NCI-H1048 (cell line): ENCODE measurements around the gene PIAS1.

ENCODE experiments used
- DNase-seq: peaks from one replicate; lab custom pipeline; 2025; lab: John Stamatoyannopoulos, UW

The PIAS1 gene

DNA sequence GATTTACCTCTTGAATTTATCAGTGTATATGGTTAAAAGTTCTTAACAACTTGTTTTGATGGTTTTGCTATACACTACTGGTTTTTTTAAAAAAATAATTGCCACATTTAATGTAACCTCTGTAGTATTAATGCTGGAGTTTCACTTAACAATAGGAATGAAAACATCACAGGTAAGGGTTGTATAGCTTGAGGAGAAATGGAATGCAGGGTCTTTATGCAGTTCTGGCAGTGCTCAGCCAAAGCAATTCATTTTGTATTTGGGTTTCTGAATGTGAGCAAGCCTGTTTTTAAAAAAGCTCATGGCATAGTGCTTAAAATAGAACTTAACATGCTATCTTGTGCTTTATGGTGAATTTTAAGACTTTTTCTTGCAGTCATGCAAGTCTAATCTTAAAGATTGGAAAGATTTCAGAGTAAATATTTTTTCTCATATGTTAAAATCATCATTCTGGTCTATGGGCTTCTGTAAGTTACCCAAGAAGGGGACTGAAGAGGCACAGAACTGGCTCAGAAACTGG is 8.9 kb downstream of the PIAS1 start:
- DNase-seq: no peak

DNA sequence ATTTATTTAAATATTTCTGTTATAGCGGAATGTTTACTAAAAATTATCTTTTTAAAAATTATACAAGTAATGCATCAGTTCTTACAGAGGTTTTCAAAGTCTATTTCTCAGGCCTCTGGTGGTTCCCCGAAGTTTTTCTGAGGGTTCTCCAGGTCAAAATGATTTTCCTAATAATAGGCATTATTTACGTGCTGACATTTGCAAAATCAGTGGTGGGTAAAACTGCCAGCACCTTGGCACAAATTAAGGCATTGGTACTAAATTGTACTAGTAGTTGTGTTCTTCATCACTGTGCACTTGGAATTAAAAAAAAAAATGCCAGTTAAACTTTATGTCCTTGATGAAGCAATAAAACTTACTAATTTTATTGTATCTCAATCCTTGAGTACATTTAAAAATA is 9.5 kb downstream of the PIAS1 start:
- no peak for DNase-seq

DNA sequence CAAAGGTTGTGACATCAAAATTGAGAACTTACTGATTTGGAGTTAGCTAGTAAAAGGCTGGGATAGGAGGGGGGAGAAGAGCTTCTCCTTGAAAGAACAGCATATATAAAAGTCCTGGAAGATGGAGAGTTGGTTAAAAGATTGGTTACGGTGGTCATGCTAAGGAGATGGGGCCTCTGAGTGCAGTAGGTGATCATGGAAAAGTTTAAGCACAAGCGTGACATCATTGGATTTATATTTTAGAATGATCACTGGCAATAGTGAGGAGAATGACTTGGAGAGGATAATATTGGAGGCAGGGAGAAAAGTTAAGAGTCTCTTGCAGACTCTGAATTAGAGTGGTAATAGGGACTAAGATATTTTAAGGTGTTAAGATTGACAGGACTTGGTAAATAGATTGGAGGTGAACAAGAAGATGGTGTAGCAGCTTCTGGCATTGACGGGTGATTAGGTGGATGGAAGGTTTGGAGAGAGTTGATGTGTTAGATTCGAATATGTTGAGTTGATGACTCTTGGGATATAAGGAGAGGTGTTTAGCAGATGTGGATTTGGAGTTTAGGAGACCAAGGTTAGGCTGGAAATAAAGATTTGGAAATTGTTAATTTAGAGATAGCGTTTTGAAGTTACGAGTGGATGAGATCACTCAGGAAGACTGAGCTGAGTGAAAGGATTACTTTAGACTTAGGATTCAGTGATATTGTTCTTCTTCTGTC is 19.6 kb downstream of the PIAS1 start:
- DNase-seq: no peak

DNA sequence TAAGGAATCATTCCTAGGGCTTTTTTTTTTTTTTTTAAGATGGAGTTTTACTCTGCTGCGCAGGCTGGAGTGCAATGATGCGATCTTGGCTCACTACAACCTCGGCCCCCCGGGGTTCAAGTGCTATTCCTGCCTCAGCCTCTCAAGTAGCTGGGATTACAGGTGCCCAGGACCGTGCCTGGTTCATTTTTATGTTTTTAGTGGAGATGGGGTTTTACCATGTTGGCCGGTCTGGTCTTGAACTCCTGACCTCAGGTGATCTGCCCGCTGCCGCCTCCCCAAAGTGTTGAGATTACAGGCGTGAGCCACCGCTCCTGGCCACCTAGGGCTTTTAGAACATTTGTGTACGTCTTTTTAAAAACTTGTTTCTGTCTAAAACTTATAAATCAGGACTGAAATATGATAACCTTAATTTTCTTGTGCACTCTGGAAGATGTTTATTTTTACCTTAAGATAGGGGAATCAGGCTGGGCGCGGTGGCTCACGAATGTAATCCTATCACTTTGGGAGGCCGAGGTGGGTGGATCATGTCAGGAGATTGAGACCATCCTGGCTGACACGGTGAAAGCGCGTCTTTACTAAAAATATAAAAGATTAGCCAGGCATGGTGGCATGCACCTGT is 21.8 kb downstream of the PIAS1 start:
- DNase-seq: no peak

DNA sequence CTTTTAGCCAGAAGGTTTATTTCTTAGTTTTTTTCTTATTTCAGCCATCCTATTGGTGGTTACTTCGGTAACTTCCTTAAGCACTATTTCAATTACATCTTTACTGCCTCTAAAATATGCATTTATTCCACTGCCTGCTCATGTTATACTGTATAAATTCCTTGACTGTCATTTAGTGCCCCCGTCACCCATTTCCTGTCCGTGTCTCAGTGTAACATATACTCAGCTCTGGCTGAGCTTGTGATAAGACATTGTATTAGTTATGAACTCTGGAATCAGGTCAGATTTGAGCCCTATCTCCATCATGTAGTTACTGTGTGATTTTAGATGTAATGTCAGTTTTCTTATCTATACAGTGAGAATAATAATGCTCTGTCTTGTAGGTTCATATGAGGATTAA is 24.2 kb downstream of the PIAS1 start:
- DNase-seq: no peak

DNA sequence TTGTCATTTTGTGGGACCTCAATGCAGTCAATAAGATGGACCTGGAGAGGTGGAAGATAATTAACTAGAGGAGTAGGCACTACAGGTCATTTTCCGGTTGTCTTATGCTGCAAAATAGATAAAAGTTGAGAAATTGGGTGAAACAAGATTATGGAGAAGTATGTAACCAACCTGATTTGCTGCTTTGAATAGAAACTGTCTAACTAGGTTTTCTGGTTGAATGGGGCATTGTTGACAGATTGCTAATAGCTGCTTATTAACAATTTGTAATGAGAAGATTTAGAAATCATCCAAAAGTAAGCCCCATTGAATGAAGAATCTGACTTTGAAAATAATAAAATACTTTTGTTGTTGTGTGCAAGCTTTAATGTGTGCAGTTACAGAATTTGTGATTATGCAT is 26.2 kb downstream of the PIAS1 start:
- DNase-seq: no peak

DNA sequence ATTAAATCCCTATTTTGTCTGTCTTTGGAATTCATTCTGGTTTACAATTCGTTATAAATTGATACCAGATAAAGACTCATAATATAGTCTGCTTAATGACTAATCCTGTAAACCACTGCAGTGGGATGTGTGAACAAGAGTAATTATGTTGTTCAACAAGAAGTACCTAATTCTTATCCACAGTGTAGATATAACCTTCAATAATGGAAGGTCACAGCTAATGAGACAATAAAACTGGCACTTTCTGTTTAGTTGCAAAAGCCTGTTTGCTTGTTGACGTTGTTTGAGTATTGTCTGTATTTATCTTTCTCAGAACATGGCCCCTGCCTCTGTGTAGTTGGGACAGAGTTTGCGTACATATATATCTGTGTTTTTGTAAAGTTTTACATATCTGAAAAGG is 26.7 kb downstream of the PIAS1 start:
- no peak for DNase-seq

DNA sequence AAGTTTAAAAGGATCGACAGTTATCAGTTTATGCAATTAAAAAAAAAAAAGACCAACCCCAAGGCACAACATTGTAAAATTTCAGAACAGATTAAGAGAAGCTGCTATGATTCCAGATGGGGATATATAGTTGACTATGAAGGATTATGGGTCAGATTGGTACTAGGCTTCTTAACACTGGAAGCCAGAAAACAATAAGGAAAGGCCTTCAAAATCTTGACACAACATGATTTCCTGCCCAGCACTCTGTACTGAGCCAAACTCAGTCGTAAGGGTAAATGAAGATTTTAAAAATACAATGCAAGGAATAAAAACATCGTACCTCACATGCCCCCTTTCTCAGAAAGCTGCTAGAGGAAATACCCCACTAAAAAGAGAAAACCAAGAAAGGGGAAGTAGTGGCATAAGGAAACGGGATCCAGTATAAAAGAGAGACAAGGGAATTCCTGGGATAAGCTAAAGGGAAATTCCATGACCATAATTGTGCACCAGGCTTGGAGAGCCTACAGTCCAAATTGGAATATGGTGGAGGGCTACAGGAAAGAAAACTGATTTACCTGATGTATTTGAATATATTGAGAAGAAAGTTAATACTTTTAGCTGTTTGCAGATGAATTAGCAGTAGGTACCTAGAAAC is 27.9 kb downstream of the PIAS1 start:
- no peak for DNase-seq

DNA sequence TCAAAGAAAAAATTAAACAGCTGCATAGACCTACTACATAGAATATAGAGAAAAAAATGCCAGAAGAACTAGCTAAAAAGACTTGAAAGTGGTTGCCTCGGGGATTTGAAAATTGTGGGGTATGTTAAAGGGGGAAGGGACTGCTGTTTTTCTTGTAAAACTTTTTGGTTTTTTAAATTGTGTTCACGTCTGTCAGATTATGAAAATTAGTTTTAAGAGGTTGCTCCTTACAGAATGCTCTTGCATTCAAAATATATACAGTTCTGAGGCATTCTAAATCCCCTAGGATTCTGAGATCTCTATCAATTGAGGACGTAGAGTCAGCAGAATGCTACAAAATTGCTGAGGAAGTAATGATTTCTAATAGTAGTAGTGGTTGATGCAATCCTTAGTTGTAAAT is 28.6 kb downstream of the PIAS1 start:
- no peak for DNase-seq

DNA sequence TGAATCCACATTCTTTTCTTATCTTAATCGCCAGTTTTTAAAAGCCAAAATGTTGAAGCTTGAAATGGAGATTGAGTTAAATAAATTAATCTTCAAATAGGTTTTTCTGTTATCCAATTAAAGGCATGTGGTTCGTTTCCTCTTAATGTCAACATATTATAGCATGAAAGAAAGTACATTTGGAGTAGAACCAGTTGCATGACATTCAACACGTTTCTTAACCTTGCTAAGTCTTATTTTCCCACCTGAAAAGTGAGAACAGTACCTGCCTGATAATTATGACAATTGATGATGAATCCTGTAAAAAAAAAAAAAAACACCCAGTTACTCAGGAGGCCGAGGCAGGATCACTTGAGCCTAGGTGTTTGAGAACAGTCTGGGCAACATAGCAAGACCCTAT is 29.3 kb downstream of the PIAS1 start:
- DNase-seq: no peak

DNA sequence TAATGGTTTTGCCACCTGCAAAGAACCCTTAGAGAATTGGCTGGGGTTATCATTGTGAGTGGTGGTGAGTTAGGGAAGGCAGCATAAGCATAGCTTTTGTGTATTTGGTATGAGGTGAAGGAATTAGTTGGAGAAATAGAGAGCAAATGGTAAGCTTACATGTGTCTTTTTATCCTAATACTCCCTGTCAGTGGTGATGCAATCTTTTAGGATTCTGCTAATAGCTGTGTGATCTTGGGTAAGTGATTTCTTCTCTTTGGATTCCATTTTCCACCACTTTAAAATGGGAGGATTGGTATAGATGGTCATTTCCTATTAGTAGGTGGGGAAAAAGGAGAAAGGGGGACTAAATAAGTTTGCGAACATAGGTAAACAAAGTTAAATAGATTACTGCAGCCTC is 30.9 kb downstream of the PIAS1 start:
- no peak for DNase-seq

DNA sequence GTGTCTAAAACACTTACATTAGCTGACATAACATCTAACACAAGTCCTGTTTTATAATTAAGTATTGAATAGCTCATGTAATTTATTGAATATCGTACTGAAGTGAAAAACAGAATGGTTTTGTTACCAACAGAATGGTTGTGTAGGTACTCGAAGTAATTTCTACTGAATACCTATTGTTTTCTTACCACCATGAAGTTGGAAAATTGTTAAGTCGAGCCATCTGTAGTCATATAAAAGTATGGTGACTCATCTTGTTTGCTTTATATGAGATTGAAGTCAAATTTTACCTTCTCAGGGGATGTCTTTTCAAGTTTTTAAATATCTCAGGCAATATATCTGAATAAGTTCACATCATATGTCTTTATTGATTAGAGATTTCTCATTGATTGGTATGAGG is 37.6 kb downstream of the PIAS1 start:
- no peak for DNase-seq

DNA sequence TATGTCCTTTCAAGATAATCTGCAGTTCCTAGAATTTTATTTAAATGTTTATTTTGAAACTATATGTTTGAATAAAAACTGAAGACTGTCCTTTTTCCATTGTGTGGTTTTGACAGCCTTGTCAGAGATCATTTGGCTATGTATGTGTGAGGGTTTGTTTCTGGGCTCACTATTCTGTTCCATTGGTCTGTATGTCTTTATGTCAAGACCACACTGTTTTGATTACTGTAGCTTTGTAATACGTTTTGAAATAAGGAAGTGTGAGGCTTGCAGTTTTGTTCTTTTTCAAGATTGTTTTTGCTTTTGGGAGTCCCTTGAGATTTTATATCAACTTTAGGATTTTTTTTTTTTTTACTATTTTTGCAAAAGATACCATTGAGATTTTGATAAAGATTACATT is 42.0 kb downstream of the PIAS1 start:
- DNase-seq: no peak

DNA sequence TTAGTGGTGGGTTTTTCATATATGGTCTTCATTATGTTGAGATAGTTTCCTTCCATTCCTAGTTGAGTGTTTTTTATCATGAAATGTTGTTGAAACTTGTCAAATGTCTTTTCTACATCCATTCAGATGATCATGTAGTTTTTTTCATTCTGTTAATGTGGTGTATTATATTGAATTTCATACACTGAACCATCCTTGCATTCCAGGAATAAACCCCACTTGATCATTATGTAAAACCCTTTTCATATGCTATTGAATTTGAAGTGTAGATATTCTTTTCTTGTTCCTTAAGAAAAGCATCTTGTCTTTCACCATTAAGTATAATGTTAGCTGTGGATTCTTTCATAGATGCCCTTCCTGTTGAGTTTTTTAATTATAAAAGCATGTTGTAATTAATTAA is 42.9 kb downstream of the PIAS1 start:
- DNase-seq: no peak

DNA sequence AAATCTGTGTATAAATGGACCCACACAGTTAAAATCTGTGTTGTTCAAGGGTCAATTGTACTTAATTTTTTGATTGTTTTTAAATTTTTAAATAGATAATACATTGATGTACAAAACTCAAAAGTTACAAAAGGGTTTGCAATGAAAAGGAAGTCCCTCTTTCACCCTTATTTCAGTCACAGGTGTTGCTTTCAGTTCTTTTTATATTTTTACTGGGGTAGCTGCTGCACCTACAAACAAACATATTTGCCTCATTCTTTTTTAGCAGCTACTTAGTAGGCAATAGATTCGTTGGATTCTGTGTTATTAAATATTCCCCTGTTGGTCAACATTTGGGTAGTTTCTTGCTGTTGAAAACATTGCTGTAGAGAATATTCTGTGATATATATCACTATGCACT is 44.4 kb downstream of the PIAS1 start:
- no peak for DNase-seq

DNA sequence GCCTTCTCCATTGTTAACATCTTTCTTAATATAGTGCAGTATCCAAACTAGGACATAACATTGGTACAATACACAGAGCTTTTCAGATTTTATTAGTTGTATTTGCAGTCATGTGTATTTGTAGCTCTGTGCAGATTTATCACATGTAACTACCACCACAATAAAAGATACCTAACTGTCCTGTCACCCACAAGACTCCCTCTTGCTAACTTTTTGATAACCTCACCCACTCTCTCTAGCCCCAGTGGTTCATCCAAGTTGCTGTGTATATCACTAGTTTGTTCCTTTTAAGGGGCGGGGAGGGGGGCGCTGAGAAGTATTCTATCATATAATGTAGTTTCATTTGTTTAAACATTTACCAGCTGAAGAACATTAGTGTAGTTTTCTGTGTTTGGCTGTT is 46.1 kb downstream of the PIAS1 start:
- DNase-seq: no peak

DNA sequence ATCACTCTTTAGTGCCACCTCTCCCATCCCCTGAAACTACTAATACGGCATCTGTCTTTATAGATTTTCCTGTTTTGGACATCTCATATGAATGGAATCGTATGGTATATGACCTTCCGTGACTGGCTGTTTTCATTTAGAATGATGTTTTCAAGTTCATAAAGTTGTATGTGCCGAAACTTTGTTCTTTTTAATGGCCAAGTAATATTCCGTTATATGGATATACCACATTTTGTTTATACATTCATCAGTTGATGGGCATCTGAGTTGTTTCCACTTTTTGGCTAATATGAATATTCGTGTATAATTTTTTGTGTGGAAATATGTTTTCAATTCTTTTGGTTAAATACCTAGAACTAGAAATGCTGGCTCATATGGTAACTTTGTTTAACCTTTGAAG is 49.5 kb downstream of the PIAS1 start:
- DNase-seq: no peak

DNA sequence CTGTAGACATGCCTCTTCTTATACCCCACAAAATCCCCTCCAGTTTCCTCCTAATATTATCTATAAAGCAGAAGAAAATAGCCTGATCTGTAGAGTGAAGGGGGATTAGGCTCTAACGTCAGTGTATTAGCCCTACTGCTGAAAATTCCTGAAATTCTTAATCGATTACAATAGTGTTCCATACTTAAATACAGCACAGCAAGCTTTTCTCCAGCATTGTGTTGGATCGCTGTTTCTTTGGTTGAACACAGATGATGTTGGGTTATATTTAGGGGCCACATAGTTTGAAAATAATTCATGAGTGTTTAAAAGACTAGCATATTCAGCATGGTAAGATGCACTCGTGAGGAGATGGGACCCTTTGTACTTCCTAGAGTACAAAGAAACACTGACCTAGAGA is 52.5 kb downstream of the PIAS1 start:
- no peak for DNase-seq

DNA sequence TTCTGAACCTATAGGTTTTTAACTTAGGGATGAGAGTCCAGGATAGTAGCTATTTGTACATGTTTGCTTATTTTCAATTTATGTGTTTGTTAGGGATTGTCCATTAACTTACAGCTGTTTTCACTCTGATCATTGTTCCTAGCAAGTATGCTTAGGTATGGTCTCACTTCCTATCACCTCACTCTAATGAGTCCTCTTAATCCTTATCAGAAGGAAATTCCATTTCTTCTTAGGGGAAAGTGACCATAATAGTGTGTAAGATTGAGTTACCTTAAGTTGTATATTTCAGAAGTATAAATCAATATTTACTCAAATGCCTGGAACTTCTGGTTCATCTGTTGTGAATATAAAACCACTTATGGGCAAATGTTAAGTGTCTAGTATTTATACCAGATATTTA is 53.0 kb downstream of the PIAS1 start:
- no peak for DNase-seq

DNA sequence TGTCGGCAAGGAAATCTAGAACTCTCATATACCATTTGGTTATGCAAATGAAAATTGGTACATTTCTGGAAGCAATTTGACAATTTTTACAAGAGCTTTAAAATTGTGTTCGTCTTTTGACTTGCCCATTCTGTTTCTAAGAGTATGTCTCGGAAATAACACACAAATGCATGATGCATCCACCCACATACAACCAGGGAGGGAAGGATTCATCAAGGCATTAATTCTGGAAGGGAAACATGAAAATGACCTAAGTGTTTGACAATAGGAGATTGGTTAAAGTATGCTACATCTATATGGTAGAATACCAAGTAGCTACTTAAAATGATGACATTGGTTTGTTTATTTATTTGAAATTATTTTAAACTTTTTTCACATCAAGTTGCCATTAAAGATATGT is 58.6 kb downstream of the PIAS1 start:
- DNase-seq: no peak

DNA sequence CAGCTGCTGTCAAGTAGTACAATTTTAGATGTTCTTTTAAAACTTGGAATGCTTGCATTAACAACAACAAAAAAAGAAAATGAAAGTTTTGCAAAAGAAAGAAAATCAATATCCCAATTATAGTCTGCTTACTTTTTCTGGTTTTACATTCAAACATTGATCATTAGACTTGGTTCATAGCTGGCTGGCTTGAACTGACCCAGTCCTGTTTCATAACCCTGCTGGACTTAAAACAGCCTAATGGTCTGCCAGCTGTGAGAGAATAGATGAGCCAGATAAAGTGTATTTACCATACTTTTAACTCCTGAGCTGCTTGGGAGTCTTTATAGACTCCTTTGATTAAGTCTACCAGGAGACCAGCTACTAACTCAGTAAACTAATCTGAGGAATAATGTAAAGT is 59.2 kb downstream of the PIAS1 start:
- no peak for DNase-seq

DNA sequence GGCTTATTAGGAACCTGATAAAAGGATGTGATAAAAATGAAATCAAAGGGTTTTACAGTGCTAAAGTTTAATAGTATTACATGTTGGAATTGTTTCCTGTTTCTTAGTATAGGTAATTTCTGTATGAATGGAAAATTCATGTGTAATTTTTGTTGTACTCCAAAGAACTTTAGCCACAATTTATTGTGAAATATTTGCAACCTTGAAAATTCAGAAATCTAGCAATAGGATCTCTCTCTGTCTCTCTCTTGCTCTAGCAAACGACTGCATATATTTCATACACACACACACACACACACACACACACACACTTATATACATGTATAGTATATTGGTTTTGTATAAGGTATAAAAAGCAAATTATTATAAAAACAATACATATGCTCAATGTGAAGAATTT is 59.6 kb downstream of the PIAS1 start:
- DNase-seq: no peak

DNA sequence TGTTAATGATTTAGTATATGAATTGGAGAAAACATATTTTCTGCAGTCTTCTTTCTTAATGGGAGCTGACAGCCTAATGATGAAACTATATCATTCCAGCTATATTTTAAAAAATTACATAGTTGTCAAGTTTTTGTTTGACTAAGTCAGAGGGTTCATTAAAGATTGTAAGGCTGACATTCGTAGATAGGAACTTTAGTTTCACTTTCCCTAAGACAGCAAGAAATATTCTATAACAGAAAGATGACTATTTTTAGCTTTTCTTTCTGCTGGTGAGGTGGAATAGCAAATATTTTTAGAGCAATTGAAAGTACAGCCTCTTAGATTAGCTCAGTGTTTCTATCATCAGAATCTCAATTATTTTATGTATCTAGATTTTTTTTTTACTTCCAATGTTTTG is 60.2 kb downstream of the PIAS1 start:
- DNase-seq: no peak

DNA sequence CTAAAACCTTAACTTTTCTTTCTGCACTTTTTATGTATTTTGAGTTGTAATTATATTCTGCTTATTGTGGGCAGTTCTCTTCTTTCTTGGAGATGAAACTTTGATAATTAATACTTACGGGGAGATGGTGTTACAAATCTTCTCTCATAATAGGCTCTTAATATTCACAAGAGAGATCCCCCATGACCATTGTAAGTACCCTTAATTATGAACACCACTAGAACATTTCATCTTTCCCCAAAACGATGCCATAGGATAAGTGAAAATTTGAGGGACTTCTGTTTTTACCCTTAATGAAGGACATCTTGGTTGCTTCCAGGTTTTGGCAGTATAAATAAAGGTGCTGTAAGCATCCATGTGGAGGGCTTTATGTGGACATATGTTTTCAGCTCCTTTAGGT is 60.7 kb downstream of the PIAS1 start:
- no peak for DNase-seq
